Colonic mucosa (tissue), 4 donors: Measurements from ENCODE around the gene TTC9B. TPM values are rescaled to one million over a fixed set of nuclear protein-coding genes. Genes with fewer than 3 reads are reported as not detected.
"Not testable (repeated sequence)": the region's sequence is repeated elsewhere in the genome, so short reads cannot be mapped to it uniquely, and the experiment has no call there.

Experiments used
- DNase-seq: peaks from one replicate; pipeline ENCODE4 v3.0.0-alpha.2; 2020
- H3K27ac ChIP-seq: fragments of 200-600 bp; one replicate; pipeline ENCODE4 v1.8.0; 2021
- H3K27me3 ChIP-seq: fragments of 200-600 bp; one replicate; pipeline ENCODE4 v1.8.0; 2021
- H3K36me3 ChIP-seq: fragments of 200-600 bp; one replicate; pipeline ENCODE4 v1.8.0; 2021
- H3K4me1 ChIP-seq: fragments of 200-600 bp; one replicate; pipeline ENCODE4 v1.8.0; 2021; ENCODE audit warnings: mild to moderate bottlenecking
- H3K4me3 ChIP-seq: fragments of 200-600 bp; one replicate; pipeline ENCODE4 v1.8.0; 2021
- H3K9ac ChIP-seq, 2 donors: one replicate each; pipeline ENCODE4 v1.7.0; 2013; ENCODE audit warnings: control low read depth in 2 of 2, low read depth in 2 of 2, low read length in 2 of 2
- H3K9me3 ChIP-seq: fragments of 200-600 bp; one replicate; pipeline ENCODE4 v1.8.0; 2021
- intact Hi-C: fragments of 100-400 bp; cut with DNase I; formaldehyde crosslinking; loops from one replicate; pipeline ENCODE4 v1.14.1; 2022
- total RNA-seq, 2 donors: library from RNA; stranded (reverse); fragmentation: NEBNext Ultra II Directional in 1 of 2; extraction: Animal tissue kit (Norgen Biotek cat#: 25700) in 1 of 2; gene quantifications; one replicate each; pipeline ENCODE4 v1.2.1, GENCODE V29; 2021
- TF ChIP-seq, protein P1 (sequence below): fragments of 200-600 bp; IDR thresholded peaks from one replicate; pipeline ENCODE4 v1.8.0; 2022; ENCODE audit warnings: antibody characterized with exemption, mild to moderate bottlenecking
- donor health status: healthy.
- donor health status: DM: no; HTN: no; CAD: no.
- donor health status: DM: no; HTN: no; CAD: no.

The TTC9B gene
- total RNA-seq, 2 donors from 2014 or later, result 0.30 to 0.69 TPM

DNA sequence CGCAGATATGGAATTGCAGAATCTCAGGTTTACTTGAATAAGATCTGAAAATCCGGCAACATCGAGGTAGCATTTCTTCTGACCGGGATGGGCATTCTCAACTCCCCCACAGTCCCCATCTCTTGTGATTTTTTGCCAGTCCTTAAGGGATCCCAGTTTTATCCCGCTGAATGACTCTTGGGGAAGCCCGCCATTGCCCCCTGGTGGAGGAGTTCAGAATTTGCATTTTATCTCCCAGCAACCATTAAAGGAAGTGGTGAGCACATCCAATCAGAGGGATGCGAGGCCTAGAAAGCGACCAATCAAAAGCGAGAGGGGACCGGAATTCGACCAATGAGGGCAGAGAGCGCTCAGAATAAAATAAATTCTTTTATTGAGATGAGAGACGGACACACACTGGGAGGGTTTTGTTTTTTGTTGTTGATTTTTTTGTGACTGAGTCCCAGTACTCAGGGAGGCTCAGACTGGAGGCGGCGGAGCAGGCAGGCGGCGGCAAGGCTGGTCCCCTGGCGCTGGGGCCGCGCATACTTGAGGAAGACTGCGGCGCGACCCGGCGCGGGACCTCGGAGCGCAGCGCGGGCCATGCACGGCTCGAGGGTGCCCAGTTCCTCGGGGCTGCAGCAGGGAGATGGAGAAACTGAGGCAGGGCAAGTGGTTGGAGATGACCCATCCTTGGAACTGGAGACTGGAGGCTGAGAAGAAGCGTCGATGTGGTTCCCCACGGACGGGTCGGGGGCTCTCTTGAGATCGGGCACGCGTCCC, 3.9 kb upstream of the TTC9B start:
- no peak overlapping the region for H3K4me3 ChIP-seq
- TF ChIP-seq, protein P1, sequence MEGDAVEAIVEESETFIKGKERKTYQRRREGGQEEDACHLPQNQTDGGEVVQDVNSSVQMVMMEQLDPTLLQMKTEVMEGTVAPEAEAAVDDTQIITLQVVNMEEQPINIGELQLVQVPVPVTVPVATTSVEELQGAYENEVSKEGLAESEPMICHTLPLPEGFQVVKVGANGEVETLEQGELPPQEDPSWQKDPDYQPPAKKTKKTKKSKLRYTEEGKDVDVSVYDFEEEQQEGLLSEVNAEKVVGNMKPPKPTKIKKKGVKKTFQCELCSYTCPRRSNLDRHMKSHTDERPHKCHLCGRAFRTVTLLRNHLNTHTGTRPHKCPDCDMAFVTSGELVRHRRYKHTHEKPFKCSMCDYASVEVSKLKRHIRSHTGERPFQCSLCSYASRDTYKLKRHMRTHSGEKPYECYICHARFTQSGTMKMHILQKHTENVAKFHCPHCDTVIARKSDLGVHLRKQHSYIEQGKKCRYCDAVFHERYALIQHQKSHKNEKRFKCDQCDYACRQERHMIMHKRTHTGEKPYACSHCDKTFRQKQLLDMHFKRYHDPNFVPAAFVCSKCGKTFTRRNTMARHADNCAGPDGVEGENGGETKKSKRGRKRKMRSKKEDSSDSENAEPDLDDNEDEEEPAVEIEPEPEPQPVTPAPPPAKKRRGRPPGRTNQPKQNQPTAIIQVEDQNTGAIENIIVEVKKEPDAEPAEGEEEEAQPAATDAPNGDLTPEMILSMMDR, result peak; percentile 88
- H3K4me1 ChIP-seq, result peaks cover 10% of the 10 kb centered on the region
- no peaks in the 10 kb centered on the region for H3K36me3 ChIP-seq
- H3K27me3 ChIP-seq, result peaks cover 53% of the 10 kb centered on the region
- intact Hi-C loops, result loop anchor here (5.0 kb wide), 1 partner anchor 85 kb away; no protein-coding TSS in a partner anchor
- DNase-seq, result peak; percentile 78
- no peak overlapping the region for H3K27ac ChIP-seq
- no peaks in the 10 kb centered on the region for H3K9me3 ChIP-seq
- no peak overlapping the region for H3K9ac ChIP-seq

DNA sequence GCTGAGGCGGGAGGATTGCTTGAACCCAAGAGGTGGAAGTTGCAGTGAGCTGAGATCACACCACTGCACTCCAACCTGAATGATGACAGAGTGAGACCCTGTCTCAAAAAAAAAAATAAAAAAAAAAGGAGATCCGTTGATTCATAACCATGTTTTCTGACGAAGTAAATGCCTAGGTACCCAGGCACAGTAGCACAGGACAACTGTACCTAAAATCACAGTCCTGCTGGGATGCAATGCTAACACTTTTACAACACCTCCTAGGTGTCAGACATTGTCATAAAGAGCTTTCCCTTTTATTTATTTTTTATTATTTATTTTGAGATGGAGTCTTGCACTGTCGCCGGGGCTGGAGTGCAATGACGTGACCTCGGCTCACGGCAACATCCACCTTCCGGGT, 2.5 kb upstream of the TTC9B start:
- Histone ChIP-seq H3K9ac (no peak overlapping the region), H3K27me3 (peaks cover 44% of the 10 kb centered on the region), H3K36me3 (no peaks in the 10 kb centered on the region), H3K9me3 (no peaks in the 10 kb centered on the region), H3K27ac (no peak overlapping the region), H3K4me3 (no peak overlapping the region), H3K4me1 (no peaks in the 10 kb centered on the region)
- TF ChIP-seq, protein P1, result no peak
- no peak for DNase-seq
- intact Hi-C loops, result loop anchor here (5.0 kb wide), 1 partner anchor 83 kb away; no protein-coding TSS in a partner anchor

- H3K9ac ChIP-seq, result no peak overlapping the region
- no peak overlapping the region for H3K4me3 ChIP-seq
- H3K27ac ChIP-seq, result no peak overlapping the region
- TF ChIP-seq, protein P1, result no peak
- no peaks in the 10 kb centered on the region for H3K9me3 ChIP-seq
- H3K27me3 ChIP-seq, result peaks cover 35% of the 10 kb centered on the region
- no peaks in the 10 kb centered on the region for H3K36me3 ChIP-seq
- H3K4me1 ChIP-seq, result no peaks in the 10 kb centered on the region
- no peak for DNase-seq
- intact Hi-C loops, result loop anchor here (5.0 kb wide), 1 partner anchor 82 kb away; no protein-coding TSS in a partner anchor
Measured at GRCh38 chr19:40219721-40220276, 1.6 kb upstream of the TTC9B start.

- H3K4me3 ChIP-seq, intact Hi-C loops, H3K4me1 ChIP-seq, H3K27ac ChIP-seq, H3K36me3 ChIP-seq, H3K9me3 ChIP-seq, H3K9ac ChIP-seq, DNase-seq: not testable (repeated sequence)
- peaks cover 29% of the 10 kb centered on the region for H3K27me3 ChIP-seq
Measured at GRCh38 chr19:40219029-40219428, 845 bp upstream of the TTC9B start.

DNA sequence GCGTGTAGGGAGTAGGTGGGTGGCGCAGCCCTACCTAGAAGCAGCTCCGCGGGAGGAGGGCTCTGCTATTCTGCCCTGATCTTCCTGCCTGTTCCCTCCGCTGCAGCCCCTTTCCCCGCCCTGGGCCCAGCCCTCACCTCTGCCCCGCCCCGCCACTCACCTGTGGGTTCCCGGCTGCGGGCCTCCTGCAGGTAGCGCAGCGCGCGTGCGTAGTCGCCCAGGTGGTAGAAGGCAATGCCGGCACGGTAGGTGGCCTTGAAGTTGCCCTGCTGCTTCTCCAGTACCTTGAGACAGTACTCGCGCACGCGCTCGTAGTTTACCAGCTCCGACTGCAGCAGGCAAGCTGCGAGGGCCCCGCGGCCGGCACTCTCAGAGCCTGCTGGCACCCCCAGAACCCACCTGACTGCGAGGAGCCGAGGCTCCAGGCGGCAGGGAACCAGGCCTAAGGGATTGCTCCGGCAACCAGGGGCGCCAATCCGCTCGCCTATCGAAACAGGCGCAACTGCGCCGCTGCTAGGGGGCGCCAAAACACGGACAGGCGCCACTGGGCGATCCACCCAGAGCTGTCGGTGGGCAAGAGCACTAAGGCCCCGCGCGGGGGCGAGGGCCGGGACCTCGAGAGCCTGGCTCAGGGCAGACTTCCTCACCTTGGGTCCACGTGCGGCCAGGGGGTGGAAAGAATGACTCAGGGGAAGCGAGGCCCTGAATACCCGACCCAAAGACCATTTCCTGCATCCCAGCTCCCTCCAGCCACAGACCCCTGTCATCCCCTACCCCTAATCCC, 965 bp downstream of the TTC9B start:
- H3K27ac ChIP-seq, result no peak overlapping the region
- intact Hi-C loops, result no loop called here
- TF ChIP-seq, protein P1, result peak; percentile 35
- no peak overlapping the region for H3K4me3 ChIP-seq
- H3K9me3 ChIP-seq, result no peaks in the 10 kb centered on the region
- H3K36me3 ChIP-seq, result no peaks in the 10 kb centered on the region
- H3K9ac ChIP-seq, result peak overlapping the region in 1 of 2 donors; percentile 15
- H3K27me3 ChIP-seq, result peaks cover 29% of the 10 kb centered on the region
- DNase-seq, result peak; percentile 74
- H3K4me1 ChIP-seq, result no peaks in the 10 kb centered on the region
